AML-193 (cell line): ENCODE data around the gene MDK.

Source experiments
- DNase-seq, 2 experiments: peaks; one replicate each; lab custom pipeline; 2025; lab: John Stamatoyannopoulos, UW

MDK gene

GRCh38 chr11:46383974-46384701 is 2.7 kb downstream of the MDK start:
- no peak for DNase-seq

- no peak for DNase-seq
These were observed 3.9 kb downstream of the MDK start for GRCh38 chr11:46385169-46386004.

GRCh38 chr11:46386005-46386578 is 4.6 kb downstream of the MDK start:
- no peak for DNase-seq

- DNase-seq, result no peak
These were observed 5.2 kb downstream of the MDK start for GRCh38 chr11:46386674-46387073.

- no peak for DNase-seq
These were observed 6.0 kb downstream of the MDK start for GRCh38 chr11:46387456-46387855.

GRCh38 chr11:46387919-46388618 is 6.6 kb downstream of the MDK start:
- no peak for DNase-seq

GRCh38 chr11:46388619-46389449 is 7.4 kb downstream of the MDK start:
- no peak for DNase-seq

GRCh38 chr11:46389450-46390330 is 8.2 kb downstream of the MDK start:
- DNase-seq, result peak; percentile 61 to 65

GRCh38 chr11:46390331-46391171 is 9.1 kb downstream of the MDK start:
- no peak for DNase-seq

- DNase-seq, result no peak
These were observed 9.7 kb downstream of the MDK start for GRCh38 chr11:46391186-46391577.

- DNase-seq, result no peak
These were observed 10.3 kb downstream of the MDK start, which contains the start of gene CHRM4 for GRCh38 chr11:46391578-46392420. Gene CHRM4, minus strand, starts transcription at chr11:46391776. Its CDS starts 5,219 bp downstream, at chr11:46386557.

- peak in 1 of 2 experiments; percentile 36 for DNase-seq
These were observed 11.2 kb downstream of the MDK start for GRCh38 chr11:46392421-46393230.

- DNase-seq, result no peak
These were observed 11.8 kb downstream of the MDK start for GRCh38 chr11:46393231-46393616.

GRCh38 chr11:46393759-46394158 is 12.3 kb downstream of the MDK start:
- no peak for DNase-seq

GRCh38 chr11:46397526-46397925 is 16.1 kb downstream of the MDK start:
- DNase-seq, result no peak

- no peak for DNase-seq
These were observed 21.8 kb downstream of the MDK start for GRCh38 chr11:46402957-46403902.
